GM21786 (cell line): ENCODE data around the gene SUN2.

Source experiments
- ATAC-seq: cut with Tn5 transposase; IDR thresholded peaks from one replicate; pipeline ENCODE4 v1.9.1; 2021; ENCODE audit not compliant: unreplicated experiment

The SUN2 gene

DNA sequence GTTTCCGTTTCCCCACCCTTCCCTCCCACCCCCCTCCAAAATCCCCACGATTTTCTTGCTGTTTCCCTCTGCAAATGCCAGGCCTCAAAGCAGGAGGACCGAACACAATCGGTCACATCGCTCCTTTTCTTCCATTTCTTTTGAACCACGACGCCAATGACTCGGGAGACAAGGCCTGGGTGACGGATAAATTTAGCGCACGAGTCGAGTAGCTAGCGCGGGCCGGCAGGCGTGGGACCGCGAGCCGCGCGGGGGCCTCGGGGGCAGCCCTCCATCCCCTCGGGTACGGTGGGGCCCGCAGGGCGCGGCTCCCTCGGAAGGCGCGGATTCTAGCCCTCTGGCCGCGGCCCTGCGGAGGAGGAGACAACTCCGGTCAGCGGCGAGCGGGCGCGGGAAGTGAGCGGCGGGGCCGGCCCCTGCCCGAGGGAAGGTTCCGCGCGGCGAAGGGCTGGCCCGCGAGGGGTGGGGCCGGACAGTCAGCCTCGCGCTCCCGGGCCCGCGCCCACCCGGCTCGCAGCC, 55.5 kb downstream of the SUN2 start:
- ATAC-seq, result no peak

GRCh38 chr22:38699784-38700183, 56.0 kb downstream of the SUN2 start:
- ATAC-seq, result no peak

DNA sequence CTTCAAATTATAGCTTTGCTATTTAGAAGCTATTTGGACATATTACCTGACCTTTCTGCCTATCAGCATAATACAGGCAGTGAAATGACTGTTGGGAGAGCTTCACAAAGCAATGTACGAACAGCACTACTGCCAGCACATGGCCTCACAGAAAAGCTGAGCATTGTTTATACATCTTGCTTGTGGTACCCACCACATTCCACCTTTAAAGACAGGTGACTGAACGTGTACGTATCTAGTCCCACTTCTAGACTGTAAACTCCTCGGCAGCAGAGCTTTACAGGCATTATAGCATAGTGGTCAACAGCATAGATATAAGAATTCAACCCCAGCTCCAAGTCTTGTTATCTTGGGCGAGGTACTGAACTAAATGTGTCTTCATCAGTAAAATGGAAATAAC, 56.7 kb downstream of the SUN2 start:
- ATAC-seq, result no peak

DNA sequence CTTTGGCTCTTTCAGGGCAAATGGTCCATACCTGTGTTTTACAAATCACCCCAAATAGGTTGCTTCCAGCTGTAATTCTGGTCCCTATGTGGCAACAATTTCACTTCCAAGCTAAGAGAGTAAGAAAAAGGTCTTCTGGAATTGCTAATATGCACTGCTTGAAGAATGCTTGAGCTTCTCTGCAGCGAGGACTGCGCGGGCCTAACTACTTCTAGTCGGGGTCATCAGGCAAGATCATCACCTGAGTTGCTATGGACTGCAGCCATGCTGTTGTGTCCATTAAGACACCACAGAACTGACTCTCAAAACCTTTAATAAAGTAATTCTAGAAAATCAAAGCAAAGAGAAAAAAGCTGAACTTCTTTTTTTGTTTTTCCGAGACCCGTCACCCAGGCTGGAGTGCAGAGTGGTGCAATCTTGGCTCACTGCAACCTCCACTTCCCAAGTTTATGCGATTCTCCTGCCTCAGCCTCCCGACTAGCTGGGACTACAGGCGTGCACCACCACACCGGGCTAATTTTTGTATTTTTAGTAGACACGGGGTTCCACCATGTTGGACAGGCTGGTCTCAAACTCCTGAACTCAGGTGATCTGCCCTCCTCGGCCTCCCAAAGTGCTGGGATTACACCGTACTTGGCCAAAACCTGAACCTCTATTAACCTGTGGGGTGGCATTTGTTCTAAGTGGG, 57.2 kb downstream of the SUN2 start:
- no peak for ATAC-seq

GRCh38 chr22:38697425-38698089, 58.2 kb downstream of the SUN2 start:
- no peak for ATAC-seq

GRCh38 chr22:38696606-38697424, 59.0 kb downstream of the SUN2 start:
- no peak for ATAC-seq

DNA sequence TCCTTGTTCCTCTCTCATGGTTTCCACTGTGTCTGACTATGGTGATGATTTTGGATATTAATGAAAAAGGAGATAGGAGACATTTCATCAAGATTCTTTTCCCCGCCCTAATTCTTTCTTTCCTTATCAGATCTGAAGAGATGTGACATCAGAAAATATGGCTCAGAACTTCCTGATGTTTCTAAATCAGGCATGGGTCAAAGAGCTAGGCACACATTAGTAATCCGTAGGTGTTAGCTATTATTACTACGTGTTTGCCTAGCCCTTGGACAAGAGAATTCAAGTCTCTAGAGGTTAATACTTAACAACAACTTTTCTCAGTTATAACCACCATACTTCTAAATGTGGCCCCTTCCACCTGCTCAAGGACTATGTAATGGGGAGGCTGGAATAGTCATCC, 60.9 kb downstream of the SUN2 start:
- no peak for ATAC-seq

- ATAC-seq, result no peak
Observed at GRCh38 chr22:38694049-38694448, 61.7 kb downstream of the SUN2 start.

- ATAC-seq, result no peak
Observed at GRCh38 chr22:38689651-38690050, 66.1 kb downstream of the SUN2 start.

DNA sequence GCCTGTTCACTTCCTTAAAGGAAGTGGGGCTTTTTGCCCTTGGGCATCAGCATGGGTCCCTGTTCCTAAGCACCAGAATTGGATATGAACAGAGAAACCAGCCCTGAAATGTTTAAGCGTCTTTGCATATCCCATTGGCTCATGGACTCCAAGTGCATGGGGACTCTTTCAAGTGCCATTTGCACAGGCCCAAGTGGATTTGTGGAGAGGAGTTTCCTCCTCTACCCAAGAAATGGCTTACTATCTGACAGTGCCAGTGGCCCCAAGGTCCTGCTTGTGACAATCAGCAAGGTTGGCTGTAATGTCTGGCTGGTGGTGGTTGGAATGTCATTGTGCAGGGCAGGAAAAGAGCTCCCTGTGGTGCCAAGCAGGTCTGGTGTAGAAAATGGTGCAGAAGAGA, 70.0 kb downstream of the SUN2 start:
- no peak for ATAC-seq

GRCh38 chr22:38684895-38685294, 70.9 kb downstream of the SUN2 start:
- no peak for ATAC-seq
